HG03354 (cell line): ENCODE data around the gene RTKN.

Experiments
- ATAC-seq: cut with Tn5 transposase; IDR thresholded peaks from one replicate; pipeline ENCODE4 v1.9.1; 2021; ENCODE audit warnings: mild to moderate bottlenecking; ENCODE audit not compliant: unreplicated experiment, poor library complexity, severe bottlenecking

The RTKN gene

GRCh38 chr2:74385396-74385795, 56.3 kb downstream of the RTKN start:
- no peak for ATAC-seq

DNA sequence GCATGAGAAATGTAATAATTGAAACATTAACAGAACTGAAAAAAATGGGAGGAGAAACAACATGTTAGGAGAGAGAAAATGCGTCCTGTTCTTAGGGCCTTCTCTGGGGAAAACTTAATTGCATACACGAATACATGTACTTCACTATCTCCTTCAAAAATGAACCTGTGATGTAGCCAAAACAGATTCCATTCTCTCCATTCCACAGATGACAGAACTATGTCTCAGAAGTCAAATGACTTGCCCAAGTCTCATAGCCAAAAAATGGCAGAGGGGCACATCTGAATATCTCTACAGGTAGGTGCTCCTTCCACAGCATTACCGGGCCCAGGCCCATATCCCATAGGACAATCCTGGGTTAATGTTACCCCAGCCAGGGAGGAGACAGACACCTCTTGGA, 57.7 kb downstream of the RTKN start:
- ATAC-seq, result no peak

DNA sequence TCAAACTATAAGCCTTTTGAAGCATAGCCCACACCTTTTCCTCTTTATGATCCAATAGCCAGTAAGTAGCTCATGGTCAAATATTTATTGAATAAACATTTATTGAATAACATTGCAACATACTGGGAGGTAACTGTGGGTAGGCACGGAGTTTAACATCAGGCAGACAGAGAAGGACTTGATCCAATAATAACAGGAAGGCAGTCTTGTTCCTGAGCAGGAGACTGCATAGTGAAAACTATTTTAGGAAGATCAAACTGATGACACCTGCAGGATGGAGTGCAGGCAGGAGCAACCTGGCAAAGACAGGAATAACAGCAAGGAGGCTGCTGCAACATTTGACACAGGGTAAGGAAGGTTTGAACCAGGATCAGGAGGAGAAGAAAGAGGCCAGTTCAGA, 58.5 kb downstream of the RTKN start:
- no peak for ATAC-seq

GRCh38 chr2:74381751-74382150, 60.0 kb downstream of the RTKN start:
- ATAC-seq, result no peak

DNA sequence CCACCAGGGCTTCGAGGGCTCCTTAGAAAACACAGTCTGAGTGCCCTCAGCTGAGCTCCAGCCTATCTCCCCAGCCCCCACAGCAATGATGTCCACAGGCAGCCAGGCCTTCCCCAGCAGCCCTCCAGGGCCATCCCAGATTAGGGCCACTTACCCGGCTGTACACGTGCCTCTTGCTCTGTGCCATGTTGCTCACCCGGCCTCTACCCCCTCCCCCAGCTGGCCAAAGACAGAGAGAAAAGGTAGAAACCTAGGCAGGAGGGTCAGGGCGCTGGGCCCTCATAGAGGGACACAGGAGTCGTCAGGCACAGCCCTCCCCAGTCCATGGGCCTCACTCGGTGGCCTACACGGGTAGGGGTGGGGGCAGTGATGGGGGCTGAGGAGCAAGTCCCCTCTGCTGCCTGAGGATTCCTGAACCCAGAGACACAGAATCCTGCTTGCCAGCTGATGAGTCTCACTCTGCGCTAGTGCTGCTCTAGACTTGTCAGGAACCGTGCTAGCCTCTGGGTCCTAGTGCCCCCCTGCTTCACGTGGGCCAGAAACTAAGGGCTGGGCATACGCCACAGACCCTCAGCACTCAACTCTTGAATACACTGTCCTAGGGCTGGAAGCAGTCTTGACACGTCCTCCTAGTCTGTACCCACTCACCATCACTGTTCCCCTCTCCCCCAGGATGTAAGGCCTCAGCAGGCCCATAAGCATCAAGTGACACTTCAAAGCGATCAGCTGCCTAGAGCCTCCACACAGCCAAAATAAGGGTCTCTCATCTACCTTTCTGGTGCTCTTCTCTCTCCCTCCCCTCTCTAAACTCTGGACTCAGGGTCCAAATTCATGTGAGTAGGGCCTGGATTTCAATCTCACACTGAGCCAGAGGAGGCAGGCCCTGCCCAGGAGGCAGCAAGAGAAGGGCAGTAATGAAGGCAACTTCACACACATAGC, 61.6 kb downstream of the RTKN start, which contains the start of gene DCTN1:
TSS of gene DCTN1 (minus strand) at position 461 of the 939 bp plus-strand sequence. CDS start at position 187, 274 bp downstream.
- peak; percentile 72 for ATAC-seq

GRCh38 chr2:74378007-74378406, 63.7 kb downstream of the RTKN start:
- ATAC-seq, result no peak

DNA sequence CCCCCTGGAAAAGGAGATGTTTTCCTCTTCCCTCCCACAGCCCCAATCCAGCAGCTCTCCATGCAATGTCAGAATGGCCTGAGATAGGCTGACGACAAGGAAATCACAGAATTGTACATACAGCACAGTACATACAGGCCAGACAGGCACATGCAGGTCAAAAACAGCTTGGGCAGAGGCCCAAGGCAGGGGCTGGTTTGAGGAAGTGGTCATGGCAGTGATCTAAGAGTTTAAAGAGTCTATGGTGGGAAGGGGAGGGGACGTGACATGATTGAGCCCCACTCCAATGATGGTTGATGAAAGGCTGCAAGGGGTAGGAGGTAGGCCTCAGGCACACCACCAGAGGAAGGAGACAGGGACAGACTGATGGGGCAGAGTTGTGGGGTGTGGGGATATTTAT, 65.9 kb downstream of the RTKN start:
- no peak for ATAC-seq
